ENCODE measurements around the gene ENPP7. TPM values are rescaled to one million over a fixed set of nuclear protein-coding genes. Genes with fewer than 3 reads are reported as not detected.

The ENPP7 gene, protein sequence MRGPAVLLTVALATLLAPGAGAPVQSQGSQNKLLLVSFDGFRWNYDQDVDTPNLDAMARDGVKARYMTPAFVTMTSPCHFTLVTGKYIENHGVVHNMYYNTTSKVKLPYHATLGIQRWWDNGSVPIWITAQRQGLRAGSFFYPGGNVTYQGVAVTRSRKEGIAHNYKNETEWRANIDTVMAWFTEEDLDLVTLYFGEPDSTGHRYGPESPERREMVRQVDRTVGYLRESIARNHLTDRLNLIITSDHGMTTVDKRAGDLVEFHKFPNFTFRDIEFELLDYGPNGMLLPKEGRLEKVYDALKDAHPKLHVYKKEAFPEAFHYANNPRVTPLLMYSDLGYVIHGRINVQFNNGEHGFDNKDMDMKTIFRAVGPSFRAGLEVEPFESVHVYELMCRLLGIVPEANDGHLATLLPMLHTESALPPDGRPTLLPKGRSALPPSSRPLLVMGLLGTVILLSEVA
- total RNA-seq: not detected

DNA sequence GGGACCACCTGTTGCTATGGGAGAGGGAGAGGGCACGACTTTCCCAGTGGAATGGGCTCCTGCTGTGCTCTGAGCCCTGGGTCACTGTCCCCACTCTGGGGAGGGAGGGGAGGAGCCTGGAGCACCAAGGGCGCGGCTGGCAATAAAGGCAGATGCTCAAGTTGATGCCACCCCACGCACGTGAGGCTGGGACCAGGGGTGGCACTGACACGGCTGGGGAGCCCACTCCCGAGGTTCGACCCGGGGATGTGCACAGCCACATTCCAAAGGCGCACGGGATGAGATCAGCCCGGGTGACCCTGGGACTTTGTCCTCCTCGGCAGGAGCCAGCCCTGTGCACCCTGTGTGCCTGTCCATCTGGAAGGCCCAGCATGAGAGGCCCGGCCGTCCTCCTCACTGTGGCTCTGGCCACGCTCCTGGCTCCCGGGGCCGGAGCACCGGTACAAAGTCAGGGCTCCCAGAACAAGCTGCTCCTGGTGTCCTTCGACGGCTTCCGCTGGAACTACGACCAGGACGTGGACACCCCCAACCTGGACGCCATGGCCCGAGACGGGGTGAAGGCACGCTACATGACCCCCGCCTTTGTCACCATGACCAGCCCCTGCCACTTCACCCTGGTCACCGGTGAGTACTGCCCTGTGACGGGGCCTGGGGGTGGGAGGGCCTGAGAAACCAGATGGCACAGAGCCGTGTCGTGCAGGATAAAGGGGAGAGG is at the start of gene ENPP7:
TSS of gene ENPP7 (plus strand) at position 175 of the 715 bp plus-strand sequence. CDS start at position 372, 197 bp downstream.
- intact Hi-C loops (cut with DNase I; ENCODE audit: low total_unique reads): loop anchor here (2.0 kb wide), 1 partner anchor 730 kb away; no protein-coding TSS in a partner anchor
- Histone ChIP-seq H3K36me3 (no peaks in the 10 kb centered on the region), H3K4me1 (no peaks in the 10 kb centered on the region), H3K27ac (no peak within 1 kb of the TSS), H3K9me3 (no peaks in the 10 kb centered on the region), H3K27me3 (no peaks in the 10 kb centered on the region), H3K4me3 (no peak within 1 kb of the TSS)
- TF ChIP-seq, protein P1, sequence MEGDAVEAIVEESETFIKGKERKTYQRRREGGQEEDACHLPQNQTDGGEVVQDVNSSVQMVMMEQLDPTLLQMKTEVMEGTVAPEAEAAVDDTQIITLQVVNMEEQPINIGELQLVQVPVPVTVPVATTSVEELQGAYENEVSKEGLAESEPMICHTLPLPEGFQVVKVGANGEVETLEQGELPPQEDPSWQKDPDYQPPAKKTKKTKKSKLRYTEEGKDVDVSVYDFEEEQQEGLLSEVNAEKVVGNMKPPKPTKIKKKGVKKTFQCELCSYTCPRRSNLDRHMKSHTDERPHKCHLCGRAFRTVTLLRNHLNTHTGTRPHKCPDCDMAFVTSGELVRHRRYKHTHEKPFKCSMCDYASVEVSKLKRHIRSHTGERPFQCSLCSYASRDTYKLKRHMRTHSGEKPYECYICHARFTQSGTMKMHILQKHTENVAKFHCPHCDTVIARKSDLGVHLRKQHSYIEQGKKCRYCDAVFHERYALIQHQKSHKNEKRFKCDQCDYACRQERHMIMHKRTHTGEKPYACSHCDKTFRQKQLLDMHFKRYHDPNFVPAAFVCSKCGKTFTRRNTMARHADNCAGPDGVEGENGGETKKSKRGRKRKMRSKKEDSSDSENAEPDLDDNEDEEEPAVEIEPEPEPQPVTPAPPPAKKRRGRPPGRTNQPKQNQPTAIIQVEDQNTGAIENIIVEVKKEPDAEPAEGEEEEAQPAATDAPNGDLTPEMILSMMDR (IDR thresholded peaks at IDR 0.05): no peak
- TF ChIP-seq POLR2A (IDR thresholded peaks at IDR 0.05) (no peak), POLR2AphosphoS5 (IDR thresholded peaks at IDR 0.05) (no peak)
- no peak for DNase-seq (ENCODE audit: low spot score in 2 of 2)

DNA sequence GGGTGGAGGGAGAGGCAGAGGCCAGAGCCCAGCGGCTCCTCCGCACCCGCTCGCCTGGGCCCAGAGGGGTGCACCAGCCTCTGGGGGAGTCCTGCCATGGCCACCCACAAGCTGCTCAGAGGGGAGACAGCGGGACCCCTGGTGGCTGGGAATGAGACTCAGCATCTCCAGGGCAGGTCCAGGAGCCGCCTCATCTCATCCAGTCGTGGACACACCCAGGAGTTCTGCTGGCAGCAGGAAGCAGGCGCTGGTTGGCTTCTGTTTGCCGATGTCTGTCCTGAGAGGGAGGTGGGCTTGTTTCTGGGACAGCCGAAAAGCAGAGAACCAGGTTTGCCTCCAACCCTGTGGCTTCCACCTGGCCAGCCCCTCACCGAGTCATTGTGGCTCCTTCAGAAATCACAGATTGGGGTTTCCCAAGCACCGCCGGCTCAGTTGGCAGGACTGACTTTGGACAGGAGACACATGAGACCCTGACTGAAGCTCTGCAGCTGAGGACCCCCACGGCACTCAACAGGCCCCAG is 49.6 kb upstream of the ENPP7 start:
- Histone ChIP-seq H3K27me3 (peaks cover 0 to 47% of the 10 kb centered on the region in 2 donors), H3K4me1 (no peaks in the 10 kb centered on the region), H3K9me3 (no peaks in the 10 kb centered on the region), H3K4me3 (no peak overlapping the region), H3K27ac (no peak overlapping the region), H3K36me3 (no peaks in the 10 kb centered on the region)
- no peak for DNase-seq (ENCODE audit: low spot score in 2 of 2)
- TF ChIP-seq, protein P1 (IDR thresholded peaks at IDR 0.05): no peak
- no peak for TF ChIP-seq POLR2AphosphoS5 (IDR thresholded peaks at IDR 0.05)
- no peak for TF ChIP-seq POLR2A (IDR thresholded peaks at IDR 0.05)
- intact Hi-C loops (cut with DNase I; ENCODE audit: low total_unique reads): no loop called here

DNA sequence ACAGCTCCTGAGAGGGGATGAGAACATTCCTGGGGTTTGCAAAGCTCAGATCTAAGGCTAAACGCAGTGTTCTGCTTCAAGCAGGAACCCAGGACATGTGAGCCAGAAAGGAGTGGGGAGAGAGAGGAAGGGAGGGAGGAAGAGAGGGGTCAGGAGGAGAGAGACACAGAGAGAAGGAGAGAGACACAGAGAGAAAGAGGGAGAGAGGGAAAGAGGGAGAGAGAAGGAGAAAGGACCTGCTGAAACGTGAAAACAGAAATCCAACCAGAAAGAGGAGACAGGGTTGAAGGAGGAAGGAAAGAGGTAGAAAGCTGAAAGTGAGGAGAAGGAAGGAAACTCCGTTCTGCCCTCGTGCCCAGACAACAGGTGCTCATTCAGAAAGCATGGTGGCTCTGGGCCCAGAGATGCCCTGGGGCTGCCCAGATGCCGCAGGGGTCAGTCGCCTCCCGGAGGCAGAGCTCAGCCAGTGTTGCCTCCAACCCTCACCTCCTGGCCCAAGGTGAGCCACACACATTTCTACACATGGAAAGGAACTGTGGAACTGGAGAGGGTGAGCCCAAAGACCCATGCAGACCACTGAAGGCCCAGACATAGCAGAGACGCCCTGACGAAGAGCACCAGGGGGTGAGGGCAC is 49.0 kb upstream of the ENPP7 start:
- Histone ChIP-seq H3K9me3 (no peaks in the 10 kb centered on the region), H3K4me1 (no peaks in the 10 kb centered on the region), H3K27ac (no peak overlapping the region), H3K4me3 (no peak overlapping the region), H3K27me3 (peaks cover 0 to 53% of the 10 kb centered on the region in 2 donors), H3K36me3 (no peaks in the 10 kb centered on the region)
- no peak for DNase-seq (ENCODE audit: low spot score in 2 of 2)
- TF ChIP-seq, protein P1 (IDR thresholded peaks at IDR 0.05): no peak
- no peak for TF ChIP-seq POLR2A (IDR thresholded peaks at IDR 0.05)
- TF ChIP-seq POLR2AphosphoS5 (IDR thresholded peaks at IDR 0.05): no peak
- intact Hi-C loops (cut with DNase I; ENCODE audit: low total_unique reads): no loop called here

DNA sequence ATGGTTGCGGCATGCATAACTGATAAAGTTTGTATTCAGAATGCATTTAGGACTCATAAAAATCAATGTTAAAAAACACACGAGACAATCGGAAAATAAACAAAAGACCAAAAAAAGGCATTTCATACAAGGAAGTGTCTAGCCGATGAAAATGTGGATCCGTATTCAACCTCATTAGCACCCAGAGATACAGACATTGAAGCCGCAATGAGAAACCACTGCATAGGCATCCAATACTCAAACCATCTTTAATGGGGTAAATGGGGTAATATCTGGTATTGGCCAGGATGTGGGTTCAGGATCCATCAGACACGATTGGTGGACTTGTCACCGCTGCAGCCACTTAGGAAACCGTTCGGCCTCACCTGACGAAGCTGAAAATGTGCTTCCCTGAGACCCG is 47.4 kb upstream of the ENPP7 start:
- no peaks in the 10 kb centered on the region for H3K4me1 ChIP-seq
- no peaks in the 10 kb centered on the region for H3K9me3 ChIP-seq
- no peak overlapping the region for H3K27ac ChIP-seq
- TF ChIP-seq POLR2AphosphoS5 (IDR thresholded peaks at IDR 0.05) (no peak), POLR2A (IDR thresholded peaks at IDR 0.05) (no peak)
- TF ChIP-seq, protein P1 (IDR thresholded peaks at IDR 0.05): no peak
- no peaks in the 10 kb centered on the region for H3K36me3 ChIP-seq
- peaks cover 0 to 54% of the 10 kb centered on the region in 2 donors for H3K27me3 ChIP-seq
- intact Hi-C loops (cut with DNase I; ENCODE audit: low total_unique reads): no loop called here
- DNase-seq (ENCODE audit: low spot score in 2 of 2): no peak
- H3K4me3 ChIP-seq: no peak overlapping the region
